DND-41 (cell line): ENCODE data around the gene ITGB5.
"Not testable (repeated sequence)": the region's sequence is repeated elsewhere in the genome, so short reads cannot be mapped to it uniquely, and the experiment has no call there.

Experiments used
- CTCF ChIP-seq: IDR thresholded peaks from 2 replicates; pipeline ENCODE4 v1.5.1; 2012; ENCODE audit warnings: borderline replicate concordance, low read length, moderate library complexity, mild to moderate bottlenecking; ENCODE audit not compliant: poor library complexity, severe bottlenecking; ENCODE audit errors: extremely low read depth
- EZH2 ChIP-seq: IDR thresholded peaks from 3 replicates; pipeline ENCODE4 v1.6.1; 2012; ENCODE audit warnings: borderline replicate concordance, low read depth, mild to moderate bottlenecking, moderate library complexity, low read length, inconsistent platforms; ENCODE audit not compliant: severe bottlenecking

GRCh38 chr3:124749877-124750276 is 137.3 kb downstream of the ITGB5 start:
- TF ChIP-seq EZH2, CTCF: not testable (repeated sequence)
